ENCODE measurements around the gene AGAP1. TPM values are rescaled to one million over a fixed set of nuclear protein-coding genes. Genes with fewer than 3 reads are reported as not detected.

AGAP1 gene
- total RNA-seq, 2 donors from 2014 or later, result 28.9 to 33.3 TPM

- DNase-seq (ENCODE audit: low spot score), result no peak
- intact Hi-C loops (cut with DNase I), result loop anchor here in 1 of 2 donors (10.0 kb wide), 1 partner anchor 67 kb away; no protein-coding TSS in a partner anchor
These were observed 183.5 kb downstream of the AGAP1 start for GRCh38 chr2:235677276-235677788.

- no peak for DNase-seq (ENCODE audit: low spot score)
- intact Hi-C loops (cut with DNase I), result loop anchor here in 1 of 2 donors (10.0 kb wide), 1 partner anchor 67 kb away; no protein-coding TSS in a partner anchor
These were observed 184.1 kb downstream of the AGAP1 start for GRCh38 chr2:235677937-235678336.

DNA sequence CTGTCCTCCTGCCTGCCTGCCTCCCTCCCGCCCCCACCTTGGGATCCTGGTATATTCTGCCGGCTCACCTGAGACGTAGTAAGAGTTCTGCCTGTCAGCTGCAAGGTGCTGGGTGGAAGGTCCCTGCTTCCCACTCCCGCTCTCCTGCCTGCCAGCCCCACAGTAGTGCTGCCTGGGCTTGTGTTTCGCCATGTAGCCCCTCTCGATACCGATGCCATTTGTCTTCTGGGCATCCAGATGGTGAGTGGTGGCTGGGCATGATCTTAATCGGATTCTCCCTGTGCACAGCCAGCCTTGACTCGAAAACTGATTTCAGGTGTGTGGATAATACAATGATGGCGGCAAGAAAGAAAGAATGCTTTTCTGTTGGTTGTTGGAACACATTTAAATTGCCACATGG is 184.9 kb downstream of the AGAP1 start:
- peak; percentile 54 for DNase-seq (ENCODE audit: low spot score)
- intact Hi-C loops (cut with DNase I), result loop anchor here in 1 of 2 donors (10.0 kb wide), 1 partner anchor 66 kb away; no protein-coding TSS in a partner anchor

GRCh38 chr2:235679471-235679870 is 185.6 kb downstream of the AGAP1 start:
- DNase-seq (ENCODE audit: low spot score), result no peak
- intact Hi-C loops (cut with DNase I), result loop anchor here in 1 of 2 donors (10.0 kb wide), 1 partner anchor 65 kb away; no protein-coding TSS in a partner anchor

DNA sequence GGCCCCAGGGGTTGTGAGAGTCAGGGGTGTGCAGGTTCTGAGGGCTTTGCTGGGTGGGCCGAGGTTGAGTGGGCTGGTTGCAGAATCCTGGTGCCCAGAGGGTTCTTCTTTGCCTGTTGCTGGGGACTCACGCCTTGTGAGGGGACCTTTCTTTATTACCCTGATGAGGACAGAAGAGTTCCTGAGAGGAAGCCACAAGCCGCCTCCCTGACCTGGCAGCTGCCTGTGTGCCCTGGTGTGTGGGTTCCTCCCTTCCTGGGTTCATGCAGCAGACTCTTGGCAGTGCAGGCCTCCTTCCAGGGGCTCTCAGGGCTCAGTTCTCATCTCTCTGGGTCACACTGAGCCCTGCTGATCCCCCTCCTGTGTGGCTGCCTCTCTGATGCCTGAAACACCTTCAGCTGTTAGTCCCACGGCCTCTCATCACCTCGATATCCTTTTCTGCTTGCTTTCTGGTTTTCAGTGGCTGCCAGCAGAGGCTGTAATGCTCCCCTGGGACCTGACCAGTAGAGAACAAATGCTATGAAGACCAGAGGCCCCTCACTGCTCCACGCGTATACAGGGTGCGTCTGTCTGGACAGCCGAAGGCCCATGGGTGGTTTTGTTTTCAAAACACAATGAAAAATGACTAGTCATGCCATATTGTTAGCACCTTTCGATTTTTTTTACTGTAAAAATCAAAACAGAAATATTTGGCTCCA is 191.3 kb downstream of the AGAP1 start:
- DNase-seq (ENCODE audit: low spot score), result peak; percentile 54
- intact Hi-C loops (cut with DNase I), result no loop called here

DNA sequence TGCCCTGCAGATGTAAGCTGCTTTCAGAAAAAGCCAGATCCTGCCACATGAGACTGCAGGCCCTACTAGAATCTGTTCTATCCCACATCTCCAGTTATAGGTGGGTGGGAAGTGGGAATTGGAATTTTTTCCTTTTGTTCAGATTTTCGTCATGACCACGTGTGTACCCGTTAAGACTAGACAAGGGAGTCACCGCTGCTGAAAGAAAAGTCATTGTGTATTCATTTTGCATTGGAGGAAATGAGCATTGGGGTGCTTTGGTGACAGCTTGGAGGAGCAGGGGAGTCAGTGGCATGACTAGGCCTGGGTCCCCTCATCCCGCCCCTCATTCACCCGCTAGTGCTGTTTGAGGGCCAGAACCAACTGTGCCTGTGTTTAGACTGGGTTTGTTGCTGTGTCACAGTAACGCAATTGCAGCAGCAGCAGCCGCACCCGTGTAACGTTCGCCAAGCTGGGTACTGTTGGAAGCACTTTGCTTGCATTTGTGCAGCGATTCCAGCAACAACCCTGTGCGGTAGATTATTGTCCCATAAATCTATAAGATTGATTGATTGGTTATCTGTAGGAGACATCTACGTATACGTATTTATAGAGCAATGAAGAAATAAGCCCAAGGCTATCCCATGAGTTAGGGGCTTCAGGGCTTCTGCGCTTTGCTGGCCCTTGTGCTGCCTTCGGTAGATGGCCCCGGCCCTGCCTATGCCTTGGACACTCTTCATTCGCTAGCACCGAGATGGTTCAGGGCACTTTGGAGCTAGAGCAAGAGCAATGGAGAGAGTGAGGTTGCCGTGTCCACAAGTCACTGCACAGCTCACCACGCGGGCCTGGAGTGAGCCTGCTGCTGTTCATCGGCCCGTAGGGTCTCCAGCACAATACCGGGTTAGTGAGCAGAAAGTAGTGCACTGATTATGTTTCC is 194.9 kb downstream of the AGAP1 start:
- intact Hi-C loops (cut with DNase I), result no loop called here
- peak; percentile 64 for DNase-seq (ENCODE audit: low spot score)

GRCh38 chr2:235689427-235689853 is 195.6 kb downstream of the AGAP1 start:
- intact Hi-C loops (cut with DNase I), result no loop called here
- DNase-seq (ENCODE audit: low spot score), result no peak

DNA sequence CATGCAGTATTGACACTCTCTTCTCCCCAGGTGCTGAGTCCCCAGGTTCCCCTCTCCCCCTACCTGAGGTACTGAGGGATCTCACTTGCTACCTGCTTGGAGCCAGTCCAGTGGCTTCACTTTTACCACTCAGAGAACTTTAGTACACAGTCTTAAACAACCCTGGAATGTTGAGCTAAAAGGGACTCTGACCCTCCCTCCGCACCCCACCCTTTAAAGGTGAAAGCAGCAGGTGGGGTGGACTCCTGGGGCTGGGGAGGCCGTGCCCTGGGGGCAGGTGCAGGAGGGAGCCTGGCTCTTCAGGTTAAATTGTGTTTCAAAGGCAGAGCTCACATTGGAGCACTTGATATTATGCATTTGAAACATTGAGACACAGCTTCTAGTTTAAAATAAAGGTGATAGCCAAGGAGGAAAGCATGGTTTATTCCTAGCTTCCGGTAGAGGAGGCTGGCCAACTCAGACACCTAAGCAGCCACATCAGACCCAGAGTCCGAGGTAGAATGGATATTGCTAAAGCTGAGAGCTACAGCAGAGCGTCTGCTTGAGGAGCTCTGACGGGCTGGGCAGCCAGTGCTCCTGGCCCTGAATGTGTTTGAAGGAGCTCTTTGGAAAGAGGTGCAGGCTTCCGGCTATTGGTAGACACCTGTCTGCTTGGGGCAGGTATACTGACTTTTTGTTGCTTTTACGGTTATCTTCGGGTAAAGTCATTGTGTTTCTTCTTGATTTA is 196.4 kb downstream of the AGAP1 start:
- peak; percentile 28 for DNase-seq (ENCODE audit: low spot score)
- intact Hi-C loops (cut with DNase I), result no loop called here

- intact Hi-C loops (cut with DNase I), result no loop called here
- DNase-seq (ENCODE audit: low spot score), result peak; percentile 28
These were observed 197.1 kb downstream of the AGAP1 start for GRCh38 chr2:235690809-235691450.

DNA sequence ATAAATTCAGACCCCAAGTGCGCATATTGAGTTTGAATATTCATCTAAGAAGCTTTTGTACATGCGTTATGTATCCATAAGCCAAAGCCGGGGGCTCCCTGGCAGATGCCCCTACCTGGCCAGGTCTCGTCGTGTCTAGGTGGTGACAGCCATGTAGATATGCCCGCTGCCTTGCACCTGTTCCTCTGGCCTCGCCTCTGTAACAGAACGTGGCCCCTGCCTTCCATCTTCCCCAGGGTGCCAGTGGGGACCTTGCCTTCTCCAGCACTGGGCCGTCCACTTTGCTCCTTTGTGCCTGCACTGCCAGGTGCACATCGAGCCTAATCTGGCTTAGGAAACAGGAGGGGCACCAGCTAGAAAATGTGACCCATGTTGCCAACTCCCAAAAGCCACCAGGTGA is 198.2 kb downstream of the AGAP1 start:
- DNase-seq (ENCODE audit: low spot score), result no peak
- intact Hi-C loops (cut with DNase I), result no loop called here

- peak; percentile 66 for DNase-seq (ENCODE audit: low spot score)
- intact Hi-C loops (cut with DNase I), result no loop called here
These were observed 198.9 kb downstream of the AGAP1 start for GRCh38 chr2:235692671-235693171.

- intact Hi-C loops (cut with DNase I), result no loop called here
- DNase-seq (ENCODE audit: low spot score), result no peak
These were observed 199.4 kb downstream of the AGAP1 start for GRCh38 chr2:235693279-235693678.

DNA sequence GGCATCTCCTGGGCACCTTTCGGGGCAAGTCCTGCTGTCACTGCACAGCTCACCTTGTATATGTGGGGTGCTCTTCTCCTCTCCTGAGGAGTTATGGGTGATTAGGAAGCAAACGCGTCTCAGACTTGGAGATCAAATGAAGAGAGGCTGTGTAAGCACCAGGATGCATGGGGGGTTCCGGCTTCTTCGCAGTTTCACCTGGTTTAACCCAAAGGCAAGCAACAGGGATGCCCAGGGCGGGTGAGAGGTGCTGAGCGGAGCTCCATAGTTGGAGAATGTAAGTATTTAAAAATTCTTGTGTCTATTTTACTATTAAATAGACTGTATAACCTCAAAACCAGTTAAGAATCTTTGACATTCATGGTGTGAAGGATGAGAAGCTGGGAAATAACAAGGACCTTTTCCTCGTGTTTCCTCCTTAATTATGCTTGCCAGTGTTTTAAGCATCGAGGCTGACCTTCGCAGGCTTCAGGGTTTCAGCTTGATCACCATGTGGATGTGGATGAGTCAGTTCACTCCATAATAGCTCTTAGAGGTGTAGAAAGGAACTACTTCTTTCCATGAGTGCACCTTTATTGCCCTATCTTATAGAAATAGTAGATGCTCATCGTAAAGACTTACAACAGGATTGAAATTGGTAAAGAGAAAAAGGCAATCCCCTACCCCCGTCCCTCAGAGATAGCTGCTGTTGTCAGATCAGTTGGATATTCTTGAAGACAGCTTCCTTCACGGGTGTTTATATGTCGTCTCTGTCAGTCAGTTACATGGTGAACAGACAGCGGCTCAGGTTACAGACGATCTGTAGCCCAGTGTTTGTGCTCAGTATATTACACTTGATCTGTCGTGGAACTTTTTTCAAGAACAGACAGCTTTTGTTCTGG is 201.1 kb downstream of the AGAP1 start:
- peak; percentile 65 for DNase-seq (ENCODE audit: low spot score)
- intact Hi-C loops (cut with DNase I), result no loop called here

GRCh38 chr2:235695602-235695895 is 201.7 kb downstream of the AGAP1 start:
- peak; percentile 58 for DNase-seq (ENCODE audit: low spot score)

DNA sequence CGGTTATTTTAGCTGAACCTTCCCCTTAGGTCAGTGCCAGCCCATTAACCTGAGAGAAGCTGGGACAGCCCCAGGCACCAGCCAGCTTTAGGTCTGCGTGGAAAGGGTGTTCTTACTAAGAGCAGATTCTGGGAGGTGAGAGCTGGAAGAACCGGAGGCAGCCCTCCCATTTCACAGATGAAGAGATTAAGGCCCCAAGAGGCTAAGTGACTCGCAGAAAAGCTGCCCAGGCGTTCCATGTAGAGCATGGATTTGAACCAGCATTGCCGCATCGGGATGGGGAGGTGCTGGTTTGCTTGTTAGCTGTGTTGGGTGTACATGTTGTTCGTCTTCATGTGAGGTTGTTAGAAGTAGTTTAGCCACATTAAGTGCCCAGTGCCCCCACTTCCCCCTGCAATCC is 203.2 kb downstream of the AGAP1 start:
- no peak for DNase-seq (ENCODE audit: low spot score)
- intact Hi-C loops (cut with DNase I), result no loop called here

More at GRCh38 chr2:235695602-235695895, 201.7 kb downstream of the AGAP1 start:
- intact Hi-C loops (cut with DNase I), result no loop called here

DNA sequence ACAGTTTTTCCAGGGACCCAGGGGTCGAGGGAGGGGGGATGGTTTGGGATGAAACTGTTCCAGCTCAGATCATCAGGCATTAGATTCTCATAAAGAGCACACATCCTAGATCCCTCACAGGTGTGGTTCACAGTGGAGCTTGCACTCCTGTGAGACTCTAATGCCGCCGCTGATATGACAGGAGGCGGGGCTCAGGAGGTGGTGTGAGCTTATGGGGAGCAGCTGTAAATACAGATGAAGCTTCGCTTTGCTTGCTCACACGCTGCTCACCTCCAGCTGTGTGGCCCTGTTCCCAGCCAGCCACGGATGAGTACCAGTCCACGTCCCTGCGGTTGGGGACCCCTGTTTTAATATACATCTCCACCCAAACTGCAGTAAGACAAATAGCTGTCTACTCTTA is 204.2 kb downstream of the AGAP1 start:
- intact Hi-C loops (cut with DNase I), result no loop called here
- DNase-seq (ENCODE audit: low spot score), result peak; percentile 38

DNA sequence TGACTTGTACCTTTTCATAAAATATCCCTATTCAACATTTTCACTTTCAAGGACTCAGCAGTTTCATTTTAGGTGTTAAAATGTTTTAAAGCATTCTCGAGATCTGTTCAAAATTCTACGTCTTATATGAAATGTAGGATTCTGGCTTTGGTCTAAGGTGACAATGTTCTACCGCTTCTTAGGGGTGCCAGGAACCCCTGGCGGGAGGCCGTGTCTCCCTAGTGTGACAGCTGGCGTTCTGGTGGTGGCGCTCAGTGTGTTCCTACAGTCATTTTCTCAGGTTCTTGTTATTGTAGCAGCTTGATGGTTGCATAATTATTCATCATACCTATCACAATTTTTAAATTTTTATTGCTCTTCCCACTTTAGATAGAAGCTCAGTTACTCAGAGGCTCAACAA is 204.6 kb downstream of the AGAP1 start:
- no peak for DNase-seq (ENCODE audit: low spot score)
- intact Hi-C loops (cut with DNase I), result no loop called here

DNA sequence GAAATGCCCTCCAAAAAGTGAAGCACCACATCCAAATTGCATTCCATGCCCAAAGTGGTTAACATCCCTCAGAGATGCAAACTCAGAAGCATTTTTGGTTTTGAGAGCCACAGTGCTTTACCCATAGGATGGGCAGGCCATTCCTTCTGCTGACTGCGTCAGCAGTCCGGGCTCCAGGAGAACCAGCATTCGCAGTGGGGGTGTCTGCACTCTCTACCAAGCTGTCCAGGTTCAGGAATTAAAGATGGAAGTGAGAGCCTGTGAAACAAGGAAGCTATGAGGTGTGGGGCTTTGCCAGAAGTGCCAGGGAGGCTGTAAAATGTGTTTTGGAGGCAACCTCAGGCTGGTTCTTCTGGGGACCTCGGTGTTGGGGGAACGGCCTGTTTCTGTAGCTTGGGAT is 205.7 kb downstream of the AGAP1 start:
- intact Hi-C loops (cut with DNase I), result no loop called here
- DNase-seq (ENCODE audit: low spot score), result no peak
